H1 (cell line): ENCODE data around the gene C19orf25. TPM values are rescaled to one million over a fixed set of nuclear protein-coding genes. Genes with fewer than 3 reads are reported as not detected.
A peak's percentile ranks its signal among the peaks of the same experiment; 100 is the strongest.

ENCODE experiments used
- CTCF ChIA-PET: fragments of 300-600 bp; sonication (Branson Sonifier 250); formaldehyde crosslinking; loops from one replicate; lab custom pipeline; 2021; ENCODE audit not compliant: partially characterized antibody; lab: Charles Lee
- POLR2A ChIA-PET: fragments of 300-600 bp; sonication (Branson Sonifier 250); formaldehyde crosslinking; loops from one replicate; lab custom pipeline; 2021; ENCODE audit warnings: inconsistent platforms; ENCODE audit not compliant: partially characterized antibody; lab: Charles Lee
- DNase-seq, 2 experiments: peaks; one replicate each; pipeline versions ENCODE4 v3.0.0 to v3.0.0-alpha.2; 2010 to 2022; ENCODE audit warnings: low spot score in 2 of 2, low read depth in 1 of 2, mixed read lengths in 1 of 2
- FAIRE-seq: peaks from 2 replicates; lab custom pipeline; 2011; peaks lifted over from hg19 to GRCh38; lab: Jason Lieb, UNC
- H2AFZ ChIP-seq: 2 replicates; pipeline ENCODE4 v1.8.1; 2012; ENCODE audit warnings: low read length, inconsistent platforms
- H2AK5ac ChIP-seq: 2 replicates; pipeline ENCODE4 v1.6.1; 2013; ENCODE audit warnings: low read depth, low read length
- H2BK120ac ChIP-seq: replicated peaks from 2 replicates; pipeline ENCODE3; 2013; ENCODE audit warnings: low read depth, low read length, inconsistent platforms
- H2BK12ac ChIP-seq: 2 replicates; pipeline ENCODE4 v1.6.1; 2013; ENCODE audit warnings: low read depth, low read length
- H2BK15ac ChIP-seq: 2 replicates; pipeline ENCODE4 v1.6.1; 2013; ENCODE audit warnings: low read length
- H2BK20ac ChIP-seq: 2 replicates; pipeline ENCODE4 v1.6.1; 2013; ENCODE audit warnings: low read length
- H2BK5ac ChIP-seq: 2 replicates; pipeline ENCODE4 v1.6.1; 2013; ENCODE audit warnings: low read depth, low read length
- H3K14ac ChIP-seq: 2 replicates; pipeline ENCODE4 v1.6.1; 2013; ENCODE audit warnings: inconsistent platforms; ENCODE audit not compliant: insufficient read length
- H3K18ac ChIP-seq: 2 replicates; pipeline ENCODE4 v1.6.1; 2013; ENCODE audit warnings: low read length; ENCODE audit errors: extremely low read depth
- H3K23ac ChIP-seq: 2 replicates; pipeline ENCODE4 v1.6.1; 2013; ENCODE audit warnings: inconsistent platforms; ENCODE audit not compliant: insufficient read length
- H3K23me2 ChIP-seq: 2 replicates; pipeline ENCODE4 v1.6.1; 2013; ENCODE audit warnings: low read depth, low read length
- H3K27ac ChIP-seq: 2 replicates; pipeline ENCODE4 v1.6.1; 2011; ENCODE audit warnings: low read depth, low read length, inconsistent platforms
- H3K27me3 ChIP-seq, 4 experiments: replicated peaks in 1 of 4; 1 replicate in 1 of 4; 2 replicates in 3 of 4; pipeline versions ENCODE4 v1.6.1 to v1.8.1; 2011 to 2013; ENCODE audit warnings: low read length in 3 of 4, mild to moderate bottlenecking in 3 of 4, inconsistent platforms in 2 of 4, mixed read lengths in 2 of 4, moderate library complexity in 1 of 4; ENCODE audit not compliant: control insufficient read depth in 3 of 4, insufficient read depth in 3 of 4; ENCODE audit errors: extremely low read depth in 1 of 4
- H3K36me3 ChIP-seq, 4 experiments: 2 replicates each; pipeline versions ENCODE4 v1.6.1 to v1.8.1; 2011 to 2013; ENCODE audit warnings: mild to moderate bottlenecking in 4 of 4, low read length in 3 of 4, moderate library complexity in 2 of 4, control low read depth in 1 of 4, inconsistent platforms in 1 of 4; ENCODE audit not compliant: insufficient read depth in 4 of 4, control insufficient read depth in 2 of 4
- H3K4ac ChIP-seq: replicated peaks from 2 replicates; pipeline ENCODE3; 2013; ENCODE audit warnings: low read length, low read depth, mixed read lengths, inconsistent platforms; ENCODE audit not compliant: insufficient read length
- H3K4me1 ChIP-seq, 4 experiments: replicated peaks in 1 of 4; 1 replicate in 1 of 4; 2 replicates in 3 of 4; pipeline versions ENCODE4 v1.6.1 to v1.8.1; 2011 to 2013; ENCODE audit warnings: low read length in 3 of 4, inconsistent platforms in 2 of 4, mixed read lengths in 1 of 4; ENCODE audit not compliant: insufficient read depth in 4 of 4, control insufficient read depth in 3 of 4
- H3K4me2 ChIP-seq, 2 experiments: 2 replicates each; pipeline versions ENCODE4 v1.6.1 to v1.8.1; 2011 to 2013; ENCODE audit warnings: low read depth in 2 of 2, low read length in 2 of 2, control low read depth in 1 of 2, inconsistent platforms in 1 of 2, mild to moderate bottlenecking in 1 of 2; ENCODE audit not compliant: insufficient read depth in 1 of 2
- H3K4me3 ChIP-seq, 4 experiments: fragments of 200-600, 300-600 bp in 1 of 4; sonication (generic), shearing (Covaris generic), sonication (Bioruptor Twin) in 1 of 4; 2 replicates each; pipeline versions ENCODE4 v1.5.1 to v1.8.1; 2011 to 2016; ENCODE audit warnings: low read length in 4 of 4, low read depth in 3 of 4, control low read depth in 2 of 4, inconsistent platforms in 2 of 4, mild to moderate bottlenecking in 2 of 4, mixed read lengths in 1 of 4, moderate library complexity in 1 of 4; ENCODE audit not compliant: insufficient read depth in 2 of 4; ENCODE audit errors: extremely low read depth in 1 of 4
- H3K56ac ChIP-seq: replicated peaks from 2 replicates; pipeline ENCODE3; 2013; ENCODE audit warnings: low read depth, mild to moderate bottlenecking, mixed read lengths, low read length, inconsistent platforms; ENCODE audit not compliant: insufficient read length
- H3K79me1 ChIP-seq: 2 replicates; pipeline ENCODE4 v1.6.1; 2013; ENCODE audit warnings: low read depth, low read length, control low read depth
- H3K79me2 ChIP-seq, 2 experiments: 2 replicates each; pipeline versions ENCODE4 v1.6.1 to v1.8.1; 2012 to 2013; ENCODE audit warnings: low read length in 2 of 2, mild to moderate bottlenecking in 2 of 2, inconsistent platforms in 1 of 2; ENCODE audit not compliant: insufficient read depth in 2 of 2, control insufficient read depth in 1 of 2
- H3K9ac ChIP-seq, 4 experiments: replicated peaks in 1 of 4; 1 replicate in 1 of 4; 2 replicates in 3 of 4; pipeline versions ENCODE4 v1.6.1 to v1.8.1; 2011 to 2013; ENCODE audit warnings: low read depth in 3 of 4, low read length in 3 of 4, control low read depth in 2 of 4, mild to moderate bottlenecking in 2 of 4, moderate library complexity in 2 of 4, inconsistent platforms in 1 of 4; ENCODE audit errors: extremely low read depth in 1 of 4
- H3K9me3 ChIP-seq, 2 experiments: 2 replicates each; pipeline versions ENCODE4 v1.6.1 to v1.8.1; 2012 to 2013; ENCODE audit warnings: mild to moderate bottlenecking in 2 of 2, moderate library complexity in 2 of 2, control low read depth in 1 of 2, inconsistent platforms in 1 of 2, low read depth in 1 of 2, low read length in 1 of 2, mixed read lengths in 1 of 2; ENCODE audit not compliant: insufficient read depth in 2 of 2
- H4K20me1 ChIP-seq, 2 experiments: replicated peaks in 1 of 2; 2 replicates each; pipeline versions ENCODE3 to v1.8.1; 2011 to 2013; ENCODE audit warnings: inconsistent platforms in 2 of 2, low read length in 2 of 2, mild to moderate bottlenecking in 1 of 2; ENCODE audit not compliant: insufficient read depth in 2 of 2, control insufficient read depth in 1 of 2
- H4K5ac ChIP-seq: 2 replicates; pipeline ENCODE4 v1.6.1; 2013; ENCODE audit warnings: low read length, low read depth, mixed read lengths, inconsistent platforms; ENCODE audit not compliant: insufficient read length
- H4K8ac ChIP-seq: 2 replicates; pipeline ENCODE4 v1.8.0; 2013; ENCODE audit warnings: mild to moderate bottlenecking, moderate library complexity, low read length, inconsistent platforms; ENCODE audit not compliant: insufficient read depth; ENCODE audit errors: extremely low read depth
- H4K91ac ChIP-seq: replicated peaks from 2 replicates; pipeline ENCODE3; 2013; ENCODE audit warnings: low read length, mixed read lengths, inconsistent platforms; ENCODE audit not compliant: insufficient read length
- BCL11A ChIP-seq, 2 experiments: IDR thresholded peaks; one replicate each; pipeline ENCODE4 v1.6.1; 2011; ENCODE audit warnings: low read depth in 2 of 2, low read length in 2 of 2, mild to moderate bottlenecking in 2 of 2
- CBX5 ChIP-seq: fragments of 300-800, 300-1000 bp; sonication (generic); IDR thresholded peaks from 2 replicates; pipeline ENCODE4 v1.7.1; 2016; ENCODE audit warnings: antibody characterized with exemption, low read length, low read depth
- CHD1 ChIP-seq: IDR thresholded peaks from 2 replicates; pipeline ENCODE4 v1.6.1; 2012; ENCODE audit warnings: low read depth, low read length, improper control_type of control experiment
- EGR1 ChIP-seq: IDR thresholded peaks from 2 replicates; pipeline ENCODE4 v1.6.1; 2011; ENCODE audit warnings: low read depth, low read length, borderline replicate concordance
- GTF2F1 ChIP-seq: IDR thresholded peaks from 2 replicates; pipeline ENCODE4 v1.6.1; 2012; ENCODE audit warnings: low read depth, low read length, improper control_type of control experiment, borderline replicate concordance
- HDAC6 ChIP-seq: IDR thresholded peaks from one replicate; pipeline ENCODE4 v1.7.1; 2012; ENCODE audit warnings: low read depth, mild to moderate bottlenecking, inconsistent platforms, low read length, moderate library complexity
- KDM4A ChIP-seq: IDR thresholded peaks from one replicate; pipeline ENCODE4 v1.7.1; 2012; ENCODE audit warnings: low read depth, mild to moderate bottlenecking, moderate library complexity, low read length, inconsistent platforms; ENCODE audit not compliant: severe bottlenecking
- KDM5A ChIP-seq: fragments of 200-600 bp; IDR thresholded peaks from 2 replicates; pipeline ENCODE4 v1.7.1; 2012; ENCODE audit warnings: mild to moderate bottlenecking, low read length, inconsistent platforms, mixed read lengths
- PHF8 ChIP-seq: fragments of 200-600 bp; sonication (generic); conservative IDR thresholded peaks from 2 replicates; pipeline ENCODE4 v1.7.1; 2012; ENCODE audit warnings: low read depth, mild to moderate bottlenecking, inconsistent platforms, low read length, moderate library complexity
- SUZ12 ChIP-seq: fragments of 200-600 bp; sonication (generic); IDR thresholded peaks from 2 replicates; pipeline ENCODE4 v1.6.1; 2012; ENCODE audit warnings: mild to moderate bottlenecking, inconsistent platforms, low read length, moderate library complexity, mixed read lengths
- TBP ChIP-seq: IDR thresholded peaks from 2 replicates; pipeline ENCODE4 v1.6.1; 2011; ENCODE audit warnings: low read depth, low read length, improper control_type of control experiment
- WGBS, 2 experiments: shearing (Covaris generic) in 1 of 2; methylation state at CpG; one replicate each; pipeline versions ENCODE4 v1.1.6 to v1.1.7; 2013 to 2015; ENCODE audit warnings: low lambda C conversion rate in 2 of 2, mixed read lengths in 2 of 2, inconsistent platforms in 1 of 2, low coverage in 1 of 2, missing lambda C conversion rate in 1 of 2; ENCODE audit not compliant: insufficient replicate concordance in 2 of 2, insufficient coverage in 1 of 2, insufficient read length in 1 of 2; ENCODE audit errors: extremely low coverage in 1 of 2, missing lambda C conversion rate in 1 of 2; 5-methylcytosine and 5-hydroxymethylcytosine counted together
- polyA plus RNA-seq, 7 experiments: library from polyadenylated mRNA; depleted of rRNA in 3 of 7; stranded (reverse) in 5 of 7; unstranded in 2 of 7; fragments of >200 nt in 5 of 7; fragments of 200-250 nt in 2 of 7; gene quantifications; 1 replicate in 5 of 7; 2 replicates in 1 of 7; 4 replicates in 1 of 7; pipeline versions ENCODE4 v1.2.1 to v1.2.3, GENCODE V29; 2011 to 2013; ENCODE audit warnings: missing spikeins in 2 of 7, mixed read lengths in 2 of 7
- total RNA-seq: library from RNA; stranded (reverse); fragmentation: NEBNext Ultra II Directional; extraction: Animal tissue kit (Norgen Biotek cat#: 25700); gene quantifications from 2 replicates; pipeline ENCODE4 v1.2.1, GENCODE V29; 2021

C19orf25 gene
- total and polyA plus RNA-seq, 2 of the 8 experiments (the other 6 are each of a cell fraction or from before 2014, with no cell fraction given) = 41.3 to 67.4 TPM

DNA sequence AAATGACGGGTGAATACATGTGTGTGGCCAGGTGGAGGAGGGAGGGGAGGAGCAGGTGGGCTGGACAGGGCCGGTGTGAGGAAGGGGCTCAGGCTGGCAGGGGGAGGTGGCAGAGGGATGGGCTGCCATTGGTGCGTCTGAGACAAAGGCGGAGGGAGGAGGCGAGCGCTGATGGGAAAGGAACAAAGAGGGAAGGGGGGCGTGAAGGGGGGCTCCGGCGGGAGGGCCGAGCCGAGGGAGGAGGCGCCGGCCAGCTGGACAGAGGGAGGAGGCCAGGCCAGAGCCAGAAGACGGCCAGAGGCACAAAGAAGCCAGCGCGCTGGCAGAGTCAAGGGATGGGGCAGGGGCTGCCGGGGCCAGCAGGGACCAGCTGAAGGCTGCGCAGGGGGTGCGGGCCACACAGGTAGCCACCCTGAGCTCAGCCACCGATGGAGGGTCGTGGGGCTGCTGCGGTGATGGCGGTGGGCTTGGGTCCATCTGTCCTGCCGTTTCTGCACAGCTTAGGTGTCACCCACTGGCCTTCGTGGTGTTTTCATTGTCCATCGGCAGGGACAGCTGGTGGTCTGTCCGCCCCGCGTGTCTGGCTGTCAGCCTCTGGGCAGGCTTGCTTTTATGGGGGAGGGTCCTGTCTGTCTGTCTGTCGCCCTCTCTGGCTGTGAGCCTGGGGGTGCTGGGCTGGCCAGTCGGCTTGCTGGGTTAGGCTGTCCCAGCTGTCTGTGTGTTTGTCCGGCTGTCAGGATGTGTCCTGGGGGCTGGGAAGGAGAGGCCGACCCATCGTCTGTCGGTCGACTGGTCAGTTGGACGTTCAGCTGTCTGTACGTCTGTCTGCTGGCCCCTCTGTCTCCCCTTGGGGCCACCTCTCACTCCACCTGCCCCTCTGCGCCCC lies 26.9 kb downstream of the C19orf25 start:
- Histone ChIP-seq H2BK15ac (peak overlapping the region; percentile 99; the same call in 1 of the 2 replicates), H3K9me3 (no peaks in the 10 kb centered on the region), H4K20me1 (peaks cover 12 to 13% of the 10 kb centered on the region in 2 experiments), H4K91ac (peak overlapping the region; percentile 98), H3K4me2 (peak overlapping the region; percentile 49 to 55; a peak in 3 of 4 replicates), H3K36me3 (no peaks in the 10 kb centered on the region), H3K4me1 (peaks cover 0 to 39% (median 29%) of the 10 kb centered on the region in 4 experiments; a peak in 6 of 7 replicates), H2BK12ac (peak overlapping the region; percentile 85; the same call in 1 of the 2 replicates), H2BK120ac (peak overlapping the region; percentile 96), H3K18ac (peak overlapping the region; percentile 87), H3K23me2 (peaks cover 4% of the 10 kb centered on the region; the same call in 1 of the 2 replicates), H3K56ac (no peak overlapping the region), H2BK5ac (peak overlapping the region; percentile 73; the same call in 1 of the 2 replicates), H3K79me2 (no peaks in the 10 kb centered on the region), H3K4ac (peak overlapping the region; percentile 89), H3K23ac (no peak overlapping the region), H4K8ac (peak overlapping the region; percentile 78), H3K27me3 (peaks cover 26 to 50% (median 47%) of the 10 kb centered on the region in 4 experiments), H3K79me1 (no peaks in the 10 kb centered on the region), H2AK5ac (peak overlapping the region; percentile 53; the same call in 1 of the 2 replicates), H2BK20ac (peak overlapping the region; percentile 93), H3K4me3 (peak overlapping the region in 2 of 4 experiments; percentile 10 to 30; a peak in 3 of 8 replicates), H3K27ac (no peak overlapping the region), H3K14ac (no peak overlapping the region), H3K9ac (0 out of 7 replicates have a peak overlapping the region, but pooled peaks of 1 of the 4 experiments have one; percentile 29), H2AFZ (no peak overlapping the region), H4K5ac (no peak overlapping the region)
- no peak for FAIRE-seq
- ChIA-PET POLR2A (interaction anchor here (1.3 to 9.4 kb wide), 9 partner anchors 10 to 184 kb away, joined by 3 to 109 read pairs (median 7); partner anchors contain the start of genes CIRBP and REEP6), CTCF (interaction anchor here (0.7 to 6.9 kb wide), 5 partner anchors 9 to 387 kb away, joined by 3 to 54 read pairs (median 3); no protein-coding TSS in a partner anchor)
- no peak for DNase-seq
- WGBS, 2 experiments = 82% methylated on average over 20 of the region's 39 CpGs; no CpG with 5 or more reads in 1 of the 2 experiments
- TF ChIP-seq EGR1 (no peak), HDAC6 (no peak), BCL11A (IDR thresholded peaks at IDR 0.05; ENCODE audit: low read depth in 2 of 2, low read length in 2 of 2) (no peak), SUZ12 (no peak), KDM4A (no peak), GTF2F1 (no peak), KDM5A (no peak), TBP (no peak), PHF8 (no peak), CBX5 (no peak), CHD1 (no peak)
